WTC11 (cell line): ENCODE data around the gene SOCS6. TPM values are rescaled to one million over a fixed set of nuclear protein-coding genes. Genes with fewer than 3 reads are reported as not detected.

Experiments used
- ATAC-seq: fragments of 200-7000 bp; cut with Tn5 transposase; 2 replicates; pipeline ENCODE4 v1.10.0; 2021; ENCODE audit warnings: mild to moderate bottlenecking, moderate library complexity
- CTCF ChIA-PET: fragments of 300-600 bp; sonication (Branson Sonifier 250); formaldehyde crosslinking; loops from one replicate; lab custom pipeline; 2021; ENCODE audit warnings: antibody characterized with exemption; lab: Charles Lee
- POLR2A ChIA-PET: fragments of 350-600 bp; sonication (Branson Sonifier 250); formaldehyde crosslinking; loops from one replicate; lab custom pipeline; 2021; ENCODE audit warnings: antibody characterized with exemption; lab: Charles Lee
- DNase-seq: peaks from one replicate; pipeline ENCODE4 v3.0.0; 2021; ENCODE audit warnings: low spot score
- H3K27ac Mint-ChIP-seq: 2 replicates; pipeline ENCODE4 v1.8.0; 2021; ENCODE audit warnings: mixed read lengths
- H3K27me3 Mint-ChIP-seq: 2 replicates; pipeline ENCODE4 v1.8.0; 2021; ENCODE audit warnings: low read depth, mild to moderate bottlenecking, moderate library complexity, mixed read lengths
- H3K36me3 Mint-ChIP-seq: 2 replicates; pipeline ENCODE4 v1.8.0; 2021; ENCODE audit warnings: mixed read lengths
- H3K4me1 Mint-ChIP-seq: 2 replicates; pipeline ENCODE4 v1.8.0; 2022; ENCODE audit warnings: mixed read lengths
- H3K4me3 Mint-ChIP-seq: 2 replicates; pipeline ENCODE4 v1.8.0; 2021; ENCODE audit warnings: mild to moderate bottlenecking, moderate library complexity, mixed read lengths
- H3K9me3 Mint-ChIP-seq: 2 replicates; pipeline ENCODE4 v1.8.0; 2021; ENCODE audit warnings: mixed read lengths
- ARID4B ChIP-seq: sonication (generic); formaldehyde crosslinking; IDR thresholded peaks from 2 replicates; pipeline ENCODE4 v1.8.0; 2023; ENCODE audit warnings: missing genetic modification reagents, mild to moderate bottlenecking, borderline replicate concordance
- E2F1 ChIP-seq: sonication (generic); formaldehyde crosslinking; IDR thresholded peaks from 2 replicates; pipeline ENCODE4 v1.8.0; 2022; ENCODE audit warnings: mild to moderate bottlenecking, missing genetic modification reagents
- ELF4 ChIP-seq: sonication (generic); formaldehyde crosslinking; IDR thresholded peaks from 2 replicates; pipeline ENCODE4 v1.8.1; 2022; ENCODE audit warnings: low read depth, mild to moderate bottlenecking, moderate library complexity, missing genetic modification reagents
- EMX1 ChIP-seq: fragments of 250-450 bp; sonication (Bioruptor Pico); IDR thresholded peaks from 2 replicates; pipeline ENCODE4 v1.8.0; 2021; ENCODE audit warnings: mild to moderate bottlenecking
- ERG ChIP-seq: fragments of 250-450 bp; sonication (Bioruptor Pico); IDR thresholded peaks from 2 replicates; pipeline ENCODE4 v1.8.0; 2021; ENCODE audit warnings: mild to moderate bottlenecking
- ESRRA ChIP-seq: sonication (generic); formaldehyde crosslinking; IDR thresholded peaks from 2 replicates; pipeline ENCODE4 v1.8.1; 2022; ENCODE audit warnings: mild to moderate bottlenecking, missing genetic modification reagents, borderline replicate concordance
- ETV6 ChIP-seq: sonication (generic); formaldehyde crosslinking; IDR thresholded peaks from 2 replicates; pipeline ENCODE4 v1.8.1; 2022; ENCODE audit warnings: mild to moderate bottlenecking, missing genetic modification reagents
- FOXP1 ChIP-seq: sonication (generic); formaldehyde crosslinking; IDR thresholded peaks from 2 replicates; pipeline ENCODE4 v1.8.0; 2022; ENCODE audit warnings: missing genetic modification reagents, mild to moderate bottlenecking, moderate library complexity, borderline replicate concordance
- GABPB1 ChIP-seq: sonication (generic); formaldehyde crosslinking; IDR thresholded peaks from 2 replicates; pipeline ENCODE4 v1.8.1; 2023; ENCODE audit warnings: mild to moderate bottlenecking, missing genetic modification reagents
- NR3C1 ChIP-seq: sonication (generic); formaldehyde crosslinking; conservative IDR thresholded peaks from 2 replicates; pipeline ENCODE4 v1.8.1; 2023; ENCODE audit warnings: low read depth, mild to moderate bottlenecking, missing genetic modification reagents
- OVOL2 ChIP-seq: fragments of 250-450 bp; sonication (Bioruptor Pico); IDR thresholded peaks from 2 replicates; pipeline ENCODE4 v1.9.0; 2021; ENCODE audit warnings: mild to moderate bottlenecking, borderline replicate concordance
- RELA ChIP-seq: sonication (generic); formaldehyde crosslinking; IDR thresholded peaks from 2 replicates; pipeline ENCODE4 v1.8.1; 2022; ENCODE audit warnings: missing genetic modification reagents, mild to moderate bottlenecking, borderline replicate concordance
- RORB ChIP-seq: fragments of 250-450 bp; sonication (Bioruptor Pico); IDR thresholded peaks from 2 replicates; pipeline ENCODE4 v1.9.0; 2021; ENCODE audit warnings: mild to moderate bottlenecking
- STAT6 ChIP-seq: sonication (generic); formaldehyde crosslinking; conservative IDR thresholded peaks from 2 replicates; pipeline ENCODE4 v1.8.1; 2023; ENCODE audit warnings: mild to moderate bottlenecking, low read depth, missing genetic modification reagents, moderate library complexity
- TEAD1 ChIP-seq: sonication (generic); formaldehyde crosslinking; IDR thresholded peaks from 2 replicates; pipeline ENCODE4 v1.8.0; 2022; ENCODE audit warnings: mild to moderate bottlenecking, missing genetic modification reagents
- ZBTB21 ChIP-seq: sonication (generic); formaldehyde crosslinking; IDR thresholded peaks from 2 replicates; pipeline ENCODE4 v1.8.1; 2023; ENCODE audit warnings: mild to moderate bottlenecking, missing genetic modification reagents, borderline replicate concordance
- ZNF138 ChIP-seq: sonication (generic); formaldehyde crosslinking; conservative IDR thresholded peaks from 2 replicates; pipeline ENCODE4 v1.8.1; 2022; ENCODE audit warnings: mild to moderate bottlenecking, moderate library complexity, missing genetic modification reagents
- ZNF416 ChIP-seq: fragments of 250-450 bp; sonication (Bioruptor Pico); IDR thresholded peaks from 2 replicates; pipeline ENCODE4 v1.9.0; 2021; ENCODE audit warnings: mild to moderate bottlenecking, inconsistent platforms
- ZNF512 ChIP-seq: sonication (generic); formaldehyde crosslinking; IDR thresholded peaks from 2 replicates; pipeline ENCODE4 v1.8.1; 2022; ENCODE audit warnings: missing genetic modification reagents, borderline replicate concordance
- total RNA-seq: library from RNA; stranded (reverse); gene quantifications from 3 replicates; pipeline ENCODE4 v1.2.3, GENCODE V29; 2021

SOCS6 gene
- total RNA-seq, 1 experiment from 2014 or later, result 16.5 TPM

- no peaks in the 10 kb centered on the region; the same call in none of the 2 replicates for H3K27me3 Mint-ChIP-seq
- ChIA-PET CTCF (no interaction called here), POLR2A (no interaction called here)
- H3K9me3 Mint-ChIP-seq, result peaks cover 54% of the 10 kb centered on the region
- H3K4me3 Mint-ChIP-seq, result no peak overlapping the region
- H3K4me1 Mint-ChIP-seq, result peaks cover 3% of the 10 kb centered on the region
- ATAC-seq (no peak), DNase-seq (no peak)
- H3K27ac Mint-ChIP-seq, result no peak overlapping the region
- H3K36me3 Mint-ChIP-seq, result peaks cover 28% of the 10 kb centered on the region
- no peak for TF ChIP-seq OVOL2 (CRISPR knock-in tag)
- TF ChIP-seq ERG, result no peak
- no peak for TF ChIP-seq ZBTB21 (CRISPR knock-in tag)
- TF ChIP-seq, all 79 proteins: peak for 0
Measured at GRCh38 chr18:70271742-70272141, 17.1 kb upstream of the SOCS6 start.

- H3K4me3 Mint-ChIP-seq, result no peak overlapping the region
- TF ChIP-seq EMX1 (CRISPR knock-in tag) (no peak), ZNF416 (CRISPR knock-in tag) (no peak), ETV6 (CRISPR knock-in tag) (no peak)
- ATAC-seq (no peak), DNase-seq (no peak)
- peaks cover 49% of the 10 kb centered on the region for H3K9me3 Mint-ChIP-seq
- ChIA-PET CTCF (no interaction called here), POLR2A (no interaction called here)
- H3K4me1 Mint-ChIP-seq, result peaks cover 4% of the 10 kb centered on the region
- peaks cover 28% of the 10 kb centered on the region for H3K36me3 Mint-ChIP-seq
- no peaks in the 10 kb centered on the region; the same call in none of the 2 replicates for H3K27me3 Mint-ChIP-seq
- no peak overlapping the region for H3K27ac Mint-ChIP-seq
Measured at GRCh38 chr18:70273021-70273420, 15.8 kb upstream of the SOCS6 start.

- Mint-ChIP-seq H3K4me1 (peaks cover 4% of the 10 kb centered on the region), H3K27ac (no peak overlapping the region), H3K9me3 (peaks cover 39% of the 10 kb centered on the region), H3K27me3 (no peaks in the 10 kb centered on the region; the same call in none of the 2 replicates), H3K4me3 (no peak overlapping the region), H3K36me3 (peaks cover 25% of the 10 kb centered on the region)
- DNase-seq, result no peak
- POLR2A ChIA-PET, result interaction anchor here (0.6 kb wide), 1 partner anchor 1704 kb away, joined by 3 read pairs; no protein-coding TSS in a partner anchor
- peak; percentile 41 for ATAC-seq
- CTCF ChIA-PET, result interaction anchor here (2.1 kb wide), 1 partner anchor 158 kb away, joined by 4 read pairs; no protein-coding TSS in a partner anchor
- TF ChIP-seq STAT6 (CRISPR knock-in tag) (no peak), ZNF512 (CRISPR knock-in tag) (no peak), E2F1 (CRISPR knock-in tag) (no peak), ZNF138 (no peak), ARID4B (CRISPR knock-in tag) (no peak), FOXP1 (CRISPR knock-in tag) (no peak), ESRRA (CRISPR knock-in tag) (no peak), GABPB1 (no peak), RELA (CRISPR knock-in tag) (no peak), NR3C1 (CRISPR knock-in tag) (no peak), RORB (CRISPR knock-in tag) (no peak), TEAD1 (CRISPR knock-in tag) (no peak), ELF4 (CRISPR knock-in tag) (no peak)
Measured at GRCh38 chr18:70276416-70277191, 12.2 kb upstream of the SOCS6 start.
